MM.1S (cell line): ENCODE data around the gene SRGAP2B.
"Not testable (repeated sequence)": the region's sequence is repeated elsewhere in the genome, so short reads cannot be mapped to it uniquely, and the experiment has no call there.

ENCODE experiments used
- DNase-seq: peaks from one replicate; pipeline ENCODE4 v3.0.0-alpha.2; 2015
- H2AFZ ChIP-seq: fragments of 300-600 bp; sonication (generic); 2 replicates; pipeline ENCODE4 v1.6.0; 2016; ENCODE audit warnings: antibody characterized with exemption, low read length
- H3F3A ChIP-seq: fragments of 300-600 bp; sonication (generic); 2 replicates; pipeline ENCODE4 v1.6.1; 2016; ENCODE audit warnings: mild to moderate bottlenecking, antibody characterized with exemption, low read length, moderate library complexity, mixed read lengths; ENCODE audit not compliant: insufficient read depth
- H3K27ac ChIP-seq: fragments of 300-600 bp; sonication (generic); 2 replicates; pipeline ENCODE4 v1.5.1; 2016; ENCODE audit warnings: mild to moderate bottlenecking, low read length
- H3K27me3 ChIP-seq: fragments of 300-600 bp; sonication (generic); replicated peaks from 2 replicates; pipeline ENCODE4 v1.6.0; 2016; ENCODE audit warnings: low read length; ENCODE audit not compliant: insufficient read depth
- H3K36me3 ChIP-seq: fragments of 300-600 bp; sonication (generic); replicated peaks from 2 replicates; pipeline ENCODE4 v1.6.1; 2016; ENCODE audit warnings: mild to moderate bottlenecking, low read length, mixed read lengths; ENCODE audit not compliant: insufficient read depth
- H3K4me1 ChIP-seq: fragments of 300-600 bp; sonication (generic); 2 replicates; pipeline ENCODE4 v1.6.1; 2016; ENCODE audit warnings: low read length, mixed read lengths
- H3K4me2 ChIP-seq: fragments of 300-600 bp; sonication (generic); 2 replicates; pipeline ENCODE4 v1.6.0; 2016; ENCODE audit warnings: low read depth, low read length
- H3K4me3 ChIP-seq: fragments of 300-600 bp; sonication (generic); 2 replicates; pipeline ENCODE4 v1.5.1; 2016; ENCODE audit warnings: low read length, mixed read lengths
- H3K79me2 ChIP-seq: fragments of 300-600 bp; sonication (generic); 2 replicates; pipeline ENCODE4 v1.6.1; 2016; ENCODE audit warnings: mixed run types, low read length, mixed read lengths
- H3K9ac ChIP-seq: fragments of 300-600 bp; sonication (generic); 2 replicates; pipeline ENCODE4 v1.6.1; 2016; ENCODE audit warnings: low read length, mixed read lengths
- H3K9me2 ChIP-seq: fragments of 300-600 bp; sonication (generic); replicated peaks from 2 replicates; pipeline ENCODE4 v1.6.1; 2016; ENCODE audit warnings: mild to moderate bottlenecking, low read length, mixed read lengths; ENCODE audit not compliant: insufficient read depth
- H3K9me3 ChIP-seq: fragments of 300-600 bp; sonication (generic); replicated peaks from 2 replicates; pipeline ENCODE4 v1.6.1; 2016; ENCODE audit warnings: mild to moderate bottlenecking, low read length, mixed read lengths; ENCODE audit not compliant: insufficient read depth
- H4K20me1 ChIP-seq: fragments of 300-600 bp; sonication (generic); 2 replicates; pipeline ENCODE4 v1.6.1; 2016; ENCODE audit warnings: mild to moderate bottlenecking, low read length, moderate library complexity, mixed read lengths; ENCODE audit not compliant: insufficient read depth

SRGAP2B gene

DNA sequence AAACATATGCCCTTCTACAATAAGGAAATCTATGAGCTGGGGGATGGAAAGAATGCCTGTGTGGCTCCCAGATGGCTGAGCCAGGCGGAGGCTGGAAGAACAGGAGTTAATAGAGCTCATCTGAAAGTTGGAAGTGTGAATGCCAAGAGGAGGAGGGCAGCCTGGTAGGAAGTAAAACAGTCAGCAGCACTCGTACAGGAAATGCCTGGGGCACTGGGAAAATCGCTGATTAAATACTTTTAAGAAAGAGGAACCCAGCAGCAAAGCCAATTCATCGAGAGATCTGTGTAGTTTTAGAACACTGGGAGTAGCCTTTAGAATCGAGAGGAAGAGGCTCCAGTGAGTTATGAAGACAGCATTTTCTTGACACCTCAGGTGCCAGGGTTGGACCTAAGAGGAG, 171.5 kb downstream of the SRGAP2B start:
- H3K9ac ChIP-seq, H3F3A ChIP-seq, H4K20me1 ChIP-seq, DNase-seq, H3K4me1 ChIP-seq, H2AFZ ChIP-seq, H3K9me3 ChIP-seq, H3K36me3 ChIP-seq, H3K79me2 ChIP-seq, H3K4me2 ChIP-seq, H3K27ac ChIP-seq, H3K9me2 ChIP-seq, H3K27me3 ChIP-seq, H3K4me3 ChIP-seq: not testable (repeated sequence)

DNA sequence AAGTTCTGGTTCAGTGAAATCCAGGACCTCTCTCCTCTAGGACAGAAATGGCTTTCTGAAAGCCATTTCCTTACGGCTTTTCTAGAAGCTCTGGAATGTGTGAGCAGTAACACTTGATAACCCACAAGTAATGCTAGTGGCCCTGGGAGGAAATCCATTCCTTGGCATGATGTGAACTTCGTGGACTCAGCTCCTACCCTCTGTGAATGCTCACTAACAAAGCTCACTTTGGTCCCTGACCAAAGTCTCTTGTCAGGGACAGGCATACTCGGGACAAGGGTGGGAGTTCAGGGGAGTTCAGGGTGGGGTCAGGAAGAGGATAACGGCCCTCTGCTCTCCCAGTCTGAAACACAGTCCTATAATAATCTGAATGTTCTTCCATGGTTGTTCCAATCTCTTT, 172.3 kb downstream of the SRGAP2B start:
- H3K9ac ChIP-seq, H3K27me3 ChIP-seq, H3F3A ChIP-seq, H3K4me2 ChIP-seq, H4K20me1 ChIP-seq, H3K79me2 ChIP-seq, H3K27ac ChIP-seq, H2AFZ ChIP-seq, H3K4me1 ChIP-seq, DNase-seq, H3K9me3 ChIP-seq, H3K4me3 ChIP-seq, H3K36me3 ChIP-seq, H3K9me2 ChIP-seq: not testable (repeated sequence)

DNA sequence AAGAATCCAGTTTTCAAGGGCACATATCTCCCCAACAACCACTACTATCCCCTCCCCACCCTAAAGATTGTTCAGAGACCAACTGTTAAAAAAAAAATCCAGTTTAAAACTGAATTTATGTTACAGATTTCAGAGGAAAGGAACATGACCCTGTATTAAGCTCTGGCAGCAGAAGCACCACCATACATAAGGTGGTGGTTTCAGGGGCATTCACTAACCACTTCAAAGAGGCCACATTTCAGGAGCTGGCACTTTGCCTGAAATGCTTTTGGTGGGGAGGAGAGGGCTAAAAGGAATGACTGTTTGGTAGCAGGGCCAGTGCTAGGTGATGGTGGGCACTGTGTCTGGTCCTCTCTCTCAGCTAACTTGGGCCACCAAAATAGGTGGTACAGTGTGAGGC, 176.0 kb downstream of the SRGAP2B start:
- H3K36me3 ChIP-seq, H4K20me1 ChIP-seq, H3K9ac ChIP-seq, H3K27ac ChIP-seq, H2AFZ ChIP-seq, H3K27me3 ChIP-seq, H3K79me2 ChIP-seq, H3K4me3 ChIP-seq, DNase-seq, H3K9me3 ChIP-seq, H3K4me2 ChIP-seq, H3K4me1 ChIP-seq, H3K9me2 ChIP-seq, H3F3A ChIP-seq: not testable (repeated sequence)

DNA sequence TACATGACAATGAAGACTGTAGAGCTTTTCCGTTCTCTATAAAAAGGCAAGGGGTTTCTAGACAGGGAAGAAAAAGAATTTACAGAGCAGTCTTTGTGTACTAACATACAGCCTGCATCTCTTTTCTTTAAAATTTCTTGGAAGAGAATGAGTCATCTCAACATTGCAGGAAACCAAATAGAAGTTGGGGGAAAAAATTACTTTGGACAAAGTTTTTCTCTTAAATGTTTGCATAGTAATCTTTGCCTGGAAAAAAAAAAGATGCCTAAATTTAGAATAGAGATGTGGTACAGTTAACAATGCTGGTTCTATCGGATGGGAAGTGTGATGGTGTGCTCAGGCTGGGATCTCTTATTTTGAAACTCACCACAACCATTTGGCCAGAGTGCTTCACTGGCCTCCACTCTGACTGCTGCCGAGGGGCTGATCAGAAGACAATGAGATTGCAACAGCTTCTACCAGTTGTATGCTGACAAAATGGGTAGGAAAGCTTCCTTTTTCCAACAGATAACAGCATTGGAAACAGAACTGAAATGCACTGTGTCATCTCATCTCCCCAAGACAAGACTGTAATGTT, 177.0 kb downstream of the SRGAP2B start:
- not testable (repeated sequence) for H4K20me1 ChIP-seq, H3K9me3 ChIP-seq, H3F3A ChIP-seq, H3K27me3 ChIP-seq, H3K36me3 ChIP-seq, H2AFZ ChIP-seq, DNase-seq, H3K9ac ChIP-seq, H3K4me2 ChIP-seq, H3K27ac ChIP-seq, H3K4me3 ChIP-seq, H3K79me2 ChIP-seq, H3K4me1 ChIP-seq, H3K9me2 ChIP-seq

DNA sequence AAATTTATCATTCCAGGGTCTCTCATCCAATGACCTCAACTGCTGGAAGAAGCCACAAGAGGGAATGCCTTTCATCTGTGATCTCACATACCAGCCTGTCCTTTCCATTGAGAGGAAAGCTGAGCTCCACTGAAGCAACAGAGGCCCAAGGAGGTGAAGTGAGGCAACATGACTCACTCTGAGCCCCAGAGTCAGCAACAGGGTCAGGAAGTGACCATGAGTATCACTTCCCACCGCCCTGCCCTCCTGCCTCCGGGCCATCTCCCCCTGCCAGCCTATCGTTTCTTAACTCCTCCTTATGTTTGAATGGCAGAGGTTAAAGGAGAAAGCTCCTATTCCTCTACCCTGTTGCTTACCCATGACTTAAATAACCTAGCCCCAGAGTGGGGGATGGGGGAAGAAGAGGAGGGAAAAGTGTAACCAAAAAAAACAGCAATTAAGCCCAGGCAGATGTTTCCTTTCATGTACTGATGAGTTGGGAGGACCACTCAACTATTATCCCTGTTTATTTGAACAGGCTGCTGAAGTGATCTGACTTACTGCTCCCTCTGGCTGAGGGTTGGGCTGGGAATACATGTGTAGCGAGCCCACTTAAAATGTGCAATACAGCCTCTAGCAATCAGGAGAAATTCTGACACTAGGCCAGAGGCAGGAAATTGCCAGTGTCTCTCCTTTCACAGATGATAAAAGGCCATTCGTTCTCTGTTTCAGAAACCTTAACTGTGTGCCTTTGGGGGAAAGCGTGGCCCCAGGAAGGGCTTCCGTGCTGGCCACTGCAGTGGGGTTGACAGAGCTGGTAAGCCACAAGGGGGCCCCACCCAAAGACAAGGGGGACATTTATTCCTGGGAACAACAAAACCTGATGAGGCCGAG, 177.7 kb downstream of the SRGAP2B start:
- not testable (repeated sequence) for H3K27me3 ChIP-seq, H4K20me1 ChIP-seq, H3K4me1 ChIP-seq, H3K9ac ChIP-seq, H2AFZ ChIP-seq, H3K4me3 ChIP-seq, H3K9me2 ChIP-seq, H3F3A ChIP-seq, H3K9me3 ChIP-seq, DNase-seq, H3K27ac ChIP-seq, H3K79me2 ChIP-seq, H3K4me2 ChIP-seq, H3K36me3 ChIP-seq

DNA sequence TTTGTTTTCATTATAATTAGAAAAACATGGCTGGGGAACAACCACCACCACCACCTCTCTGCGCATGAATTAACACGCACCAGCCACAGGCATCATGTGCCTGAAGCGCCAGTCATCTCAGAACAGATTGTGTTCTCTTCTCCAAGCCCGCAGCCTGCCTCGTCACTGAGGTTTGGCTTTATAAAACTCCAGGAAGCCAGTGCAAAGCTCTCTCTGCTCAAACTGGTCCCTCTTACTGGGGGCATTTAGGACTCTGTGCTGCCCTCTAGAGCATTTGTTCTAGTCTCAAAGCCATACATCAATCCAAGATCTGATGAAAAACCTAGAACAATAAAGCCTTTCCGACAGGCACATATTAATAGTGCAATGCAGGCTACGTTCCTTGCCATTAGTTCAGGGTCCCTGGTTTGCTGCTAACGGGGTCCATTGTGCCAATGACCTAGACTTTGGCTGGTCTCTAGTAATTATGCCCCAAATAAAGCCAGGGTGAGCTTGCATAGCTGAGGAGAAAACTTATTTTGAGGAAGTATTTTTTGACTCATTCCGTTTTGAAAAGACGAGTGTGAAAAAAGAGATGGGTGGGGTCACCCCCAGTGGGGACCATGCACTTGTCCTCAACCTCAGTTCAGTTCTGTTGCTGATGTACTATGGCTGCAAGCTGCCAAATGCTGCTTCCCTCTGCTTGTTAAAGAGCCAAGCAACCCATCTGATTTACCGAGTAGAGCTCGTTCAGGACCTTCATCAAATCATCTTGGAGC, 181.0 kb downstream of the SRGAP2B start:
- H4K20me1 ChIP-seq, H3K9me2 ChIP-seq, H3F3A ChIP-seq, H3K9me3 ChIP-seq, H3K79me2 ChIP-seq, H3K4me2 ChIP-seq, H2AFZ ChIP-seq, H3K4me3 ChIP-seq, H3K36me3 ChIP-seq, H3K27ac ChIP-seq, H3K4me1 ChIP-seq, H3K9ac ChIP-seq, DNase-seq, H3K27me3 ChIP-seq: not testable (repeated sequence)

DNA sequence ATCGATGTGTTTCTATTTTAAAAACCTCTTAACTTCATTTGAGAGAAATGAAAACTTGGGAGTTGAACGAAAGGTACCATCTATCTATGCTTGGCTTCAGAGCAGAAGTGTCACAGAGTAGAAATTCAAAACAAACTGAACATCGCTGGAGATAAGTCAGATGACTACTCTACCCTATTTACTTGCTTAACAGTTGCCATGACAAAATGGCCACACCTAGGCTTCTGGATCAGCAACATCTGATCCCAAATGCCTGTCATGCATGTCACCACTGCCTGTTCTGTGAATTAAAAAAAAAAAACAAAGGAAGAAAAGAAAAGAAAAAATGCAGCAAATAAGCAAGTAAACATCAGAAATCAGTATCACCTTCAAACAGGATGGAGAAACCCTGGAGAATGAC, 181.7 kb downstream of the SRGAP2B start:
- H3K27ac ChIP-seq, DNase-seq, H3K9me2 ChIP-seq, H3K79me2 ChIP-seq, H3K9me3 ChIP-seq, H3K9ac ChIP-seq, H3K4me2 ChIP-seq, H3K4me3 ChIP-seq, H3F3A ChIP-seq, H2AFZ ChIP-seq, H3K36me3 ChIP-seq, H3K27me3 ChIP-seq, H4K20me1 ChIP-seq, H3K4me1 ChIP-seq: not testable (repeated sequence)

DNA sequence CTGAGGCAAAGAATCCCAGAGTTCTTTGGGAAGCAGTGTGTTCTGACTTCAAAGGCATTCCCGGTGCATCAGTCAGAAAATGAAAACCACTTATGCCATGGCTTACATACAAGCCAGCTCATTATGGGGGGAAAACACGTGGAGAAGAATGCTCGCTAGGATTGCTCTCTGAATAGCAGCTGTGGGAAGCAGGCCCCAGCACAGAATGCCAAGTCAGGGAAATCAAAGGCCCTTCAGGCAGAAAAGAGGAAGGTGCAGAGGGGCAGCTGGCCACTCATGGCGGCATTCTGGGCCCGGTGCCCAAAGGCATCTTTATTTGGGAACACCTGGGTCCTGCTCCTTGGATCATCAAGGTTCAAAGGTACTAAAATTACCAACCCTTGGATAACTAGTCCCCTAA, 184.4 kb downstream of the SRGAP2B start:
- H4K20me1 ChIP-seq, H3K36me3 ChIP-seq, H3K79me2 ChIP-seq, H3K9me3 ChIP-seq, H3K4me2 ChIP-seq, H3K27ac ChIP-seq, H3K4me1 ChIP-seq, H3F3A ChIP-seq, H3K4me3 ChIP-seq, DNase-seq, H3K9me2 ChIP-seq, H2AFZ ChIP-seq, H3K27me3 ChIP-seq, H3K9ac ChIP-seq: not testable (repeated sequence)
